GM21515 (cell line): ENCODE results near the gene BEND5.

Experiments used
- ATAC-seq: cut with Tn5 transposase; IDR thresholded peaks from one replicate; pipeline ENCODE4 v1.9.1; 2021; ENCODE audit not compliant: unreplicated experiment

The BEND5 gene

GRCh38 chr1:48767975-48768510 is 8.6 kb downstream of the BEND5 start:
- ATAC-seq, result no peak

- ATAC-seq, result no peak
Measured at GRCh38 chr1:48765335-48765734, 11.4 kb downstream of the BEND5 start.

- ATAC-seq, result no peak
Measured at GRCh38 chr1:48761986-48762385, 14.7 kb downstream of the BEND5 start.

GRCh38 chr1:48761411-48761810 is 15.3 kb downstream of the BEND5 start:
- no peak for ATAC-seq

- ATAC-seq, result no peak
Measured at GRCh38 chr1:48760857-48761256, 15.8 kb downstream of the BEND5 start.

- no peak for ATAC-seq
Measured at GRCh38 chr1:48758976-48759375, 17.7 kb downstream of the BEND5 start.

- ATAC-seq, result no peak
Measured at GRCh38 chr1:48757363-48757762, 19.3 kb downstream of the BEND5 start.

GRCh38 chr1:48756683-48757316 is 19.9 kb downstream of the BEND5 start:
- no peak for ATAC-seq

GRCh38 chr1:48753293-48753692 is 23.4 kb downstream of the BEND5 start:
- no peak for ATAC-seq

- ATAC-seq, result peak; percentile 93
Measured at GRCh38 chr1:48750109-48750508, 26.6 kb downstream of the BEND5 start.

- ATAC-seq, result no peak
Measured at GRCh38 chr1:48749068-48749467, 27.6 kb downstream of the BEND5 start.

GRCh38 chr1:48746906-48747305 is 29.8 kb downstream of the BEND5 start:
- ATAC-seq, result no peak

- ATAC-seq, result no peak
Measured at GRCh38 chr1:48744032-48744431, 32.7 kb downstream of the BEND5 start.

- ATAC-seq, result no peak
Measured at GRCh38 chr1:48743480-48743879, 33.2 kb downstream of the BEND5 start.

GRCh38 chr1:48741380-48741779 is 35.3 kb downstream of the BEND5 start:
- no peak for ATAC-seq

- no peak for ATAC-seq
Measured at GRCh38 chr1:48740621-48741020, 36.1 kb downstream of the BEND5 start.

- ATAC-seq, result no peak
Measured at GRCh38 chr1:48739091-48739490, 37.6 kb downstream of the BEND5 start.

GRCh38 chr1:48738356-48738755 is 38.3 kb downstream of the BEND5 start:
- no peak for ATAC-seq

GRCh38 chr1:48735796-48736195 is 40.9 kb downstream of the BEND5 start:
- no peak for ATAC-seq

- ATAC-seq, result peak; percentile 72
Measured at GRCh38 chr1:48730164-48730910, 46.4 kb downstream of the BEND5 start.

GRCh38 chr1:48728584-48728983 is 48.1 kb downstream of the BEND5 start:
- ATAC-seq, result no peak

GRCh38 chr1:48726557-48727215 is 50.0 kb downstream of the BEND5 start:
- no peak for ATAC-seq
